SJSA1 (cell line): Measurements from ENCODE around the gene POMGNT1. TPM values are rescaled to one million over a fixed set of nuclear protein-coding genes. Genes with fewer than 3 reads are reported as not detected.
"Not testable (repeated sequence)": the region's sequence is repeated elsewhere in the genome, so short reads cannot be mapped to it uniquely, and the experiment has no call there.

Experiments used
- DNase-seq, 2 experiments: peaks; one replicate each; pipeline ENCODE4 v3.0.0-alpha.2; 2015 to 2020; ENCODE audit warnings: low spot score in 2 of 2, low read depth in 1 of 2
- H3K27ac ChIP-seq: fragments of 250-450 bp; sonication (Bioruptor Pico); 2 replicates; pipeline ENCODE4 v1.5.1; 2020; ENCODE audit warnings: mild to moderate bottlenecking, moderate library complexity
- H3K27me3 ChIP-seq: fragments of 250-450 bp; sonication (Bioruptor Pico); replicated peaks from 2 replicates; pipeline ENCODE4 v1.5.1; 2020; ENCODE audit warnings: mild to moderate bottlenecking, moderate library complexity
- H3K36me3 ChIP-seq: fragments of 250-450 bp; sonication (Bioruptor Pico); 2 replicates; pipeline ENCODE4 v1.5.1; 2020; ENCODE audit warnings: mild to moderate bottlenecking
- H3K4me1 ChIP-seq: fragments of 250-450 bp; sonication (Bioruptor Pico); replicated peaks from 2 replicates; pipeline ENCODE4 v1.6.1; 2021; ENCODE audit warnings: mild to moderate bottlenecking
- H3K4me3 ChIP-seq: fragments of 250-450 bp; sonication (Bioruptor Pico); 2 replicates; pipeline ENCODE4 v1.5.1; 2020; ENCODE audit warnings: mild to moderate bottlenecking
- H3K9me3 ChIP-seq: fragments of 250-450 bp; sonication (Bioruptor Pico); replicated peaks from 2 replicates; pipeline ENCODE4 v1.5.1; 2020; ENCODE audit warnings: mild to moderate bottlenecking
- total RNA-seq: library from RNA; depleted of rRNA; stranded (reverse); fragments of >200 nt; shearing (Covaris generic); gene quantifications from 2 replicates; pipeline ENCODE4 v1.2.3, GENCODE V29; 2014

POMGNT1 gene
- total RNA-seq, 1 experiment from 2014 or later: 106 TPM

DNA sequence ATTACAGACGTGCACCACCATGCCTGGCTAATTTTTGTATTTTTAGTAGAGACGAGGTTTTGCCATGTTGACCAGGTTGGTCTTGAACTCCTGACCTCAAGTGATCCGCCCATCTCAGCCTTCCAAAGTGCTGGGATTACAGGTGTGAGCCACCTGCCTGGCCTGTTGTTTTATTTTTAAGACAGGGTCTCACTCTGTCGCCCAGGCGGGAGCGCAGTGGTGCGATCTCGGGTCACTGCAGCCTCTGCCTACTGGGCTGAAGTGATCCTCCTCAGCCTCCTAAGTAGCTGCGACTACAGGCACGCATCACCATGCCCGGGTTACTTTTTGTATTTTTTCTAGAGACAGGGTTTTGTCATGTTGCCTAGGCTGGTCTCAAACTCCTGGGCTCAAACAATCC lies 24.8 kb upstream of the POMGNT1 start:
- not testable (repeated sequence) for DNase-seq, H3K9me3 ChIP-seq, H3K4me3 ChIP-seq, H3K27ac ChIP-seq, H3K4me1 ChIP-seq, H3K27me3 ChIP-seq, H3K36me3 ChIP-seq

DNA sequence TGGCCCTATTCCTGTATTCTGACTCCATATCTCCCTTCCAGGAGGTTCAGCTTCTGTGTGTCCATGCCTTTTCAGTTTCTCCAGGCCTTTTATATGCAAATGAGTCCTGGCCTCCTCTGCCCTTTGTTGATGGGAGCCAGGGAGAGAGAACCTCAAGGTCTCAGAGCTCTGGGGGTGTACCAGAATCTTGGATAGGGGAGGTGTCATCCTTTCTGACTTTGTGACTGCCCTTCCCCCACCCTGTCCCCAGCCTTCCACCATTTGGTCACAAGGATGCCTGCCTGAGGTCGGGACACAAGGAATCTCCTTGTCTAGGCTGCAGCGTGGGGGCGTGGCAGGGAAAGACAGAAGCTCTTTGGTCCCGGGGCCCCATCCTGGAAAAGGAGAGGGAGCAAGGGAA lies 23.5 kb upstream of the POMGNT1 start:
- H3K36me3 ChIP-seq: no peaks in the 10 kb centered on the region
- H3K27me3 ChIP-seq: no peaks in the 10 kb centered on the region
- H3K4me1 ChIP-seq: 0 out of 2 replicates have a peak, but pooled peaks cover 7% of the 10 kb centered on the region
- no peak overlapping the region for H3K27ac ChIP-seq
- DNase-seq: no peak
- H3K4me3 ChIP-seq: no peak overlapping the region
- no peaks in the 10 kb centered on the region for H3K9me3 ChIP-seq

DNA sequence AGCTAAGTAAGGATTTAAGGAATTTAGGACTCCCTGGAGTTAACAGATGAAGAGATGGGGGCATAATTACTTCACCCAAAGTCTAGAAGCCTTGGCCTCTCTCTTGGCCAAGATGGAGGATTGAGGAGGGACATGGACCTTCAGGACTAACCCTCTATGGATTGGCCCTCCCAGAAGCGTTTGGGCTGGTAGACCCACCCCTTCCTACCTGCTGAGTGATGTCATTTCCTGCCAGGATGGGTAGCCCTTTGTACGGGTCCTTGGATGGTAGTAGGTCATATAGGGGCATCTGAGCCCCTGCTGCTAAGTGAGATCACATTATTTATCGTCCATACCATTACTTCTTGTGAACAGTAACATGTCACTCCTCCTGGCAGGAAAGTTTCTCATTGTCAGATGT lies 22.6 kb upstream of the POMGNT1 start:
- no peak overlapping the region for H3K4me3 ChIP-seq
- no peaks in the 10 kb centered on the region for H3K36me3 ChIP-seq
- H3K27ac ChIP-seq: no peak overlapping the region
- no peaks in the 10 kb centered on the region for H3K9me3 ChIP-seq
- no peak for DNase-seq
- 0 out of 2 replicates have a peak, but pooled peaks cover 7% of the 10 kb centered on the region for H3K4me1 ChIP-seq
- H3K27me3 ChIP-seq: no peaks in the 10 kb centered on the region

DNA sequence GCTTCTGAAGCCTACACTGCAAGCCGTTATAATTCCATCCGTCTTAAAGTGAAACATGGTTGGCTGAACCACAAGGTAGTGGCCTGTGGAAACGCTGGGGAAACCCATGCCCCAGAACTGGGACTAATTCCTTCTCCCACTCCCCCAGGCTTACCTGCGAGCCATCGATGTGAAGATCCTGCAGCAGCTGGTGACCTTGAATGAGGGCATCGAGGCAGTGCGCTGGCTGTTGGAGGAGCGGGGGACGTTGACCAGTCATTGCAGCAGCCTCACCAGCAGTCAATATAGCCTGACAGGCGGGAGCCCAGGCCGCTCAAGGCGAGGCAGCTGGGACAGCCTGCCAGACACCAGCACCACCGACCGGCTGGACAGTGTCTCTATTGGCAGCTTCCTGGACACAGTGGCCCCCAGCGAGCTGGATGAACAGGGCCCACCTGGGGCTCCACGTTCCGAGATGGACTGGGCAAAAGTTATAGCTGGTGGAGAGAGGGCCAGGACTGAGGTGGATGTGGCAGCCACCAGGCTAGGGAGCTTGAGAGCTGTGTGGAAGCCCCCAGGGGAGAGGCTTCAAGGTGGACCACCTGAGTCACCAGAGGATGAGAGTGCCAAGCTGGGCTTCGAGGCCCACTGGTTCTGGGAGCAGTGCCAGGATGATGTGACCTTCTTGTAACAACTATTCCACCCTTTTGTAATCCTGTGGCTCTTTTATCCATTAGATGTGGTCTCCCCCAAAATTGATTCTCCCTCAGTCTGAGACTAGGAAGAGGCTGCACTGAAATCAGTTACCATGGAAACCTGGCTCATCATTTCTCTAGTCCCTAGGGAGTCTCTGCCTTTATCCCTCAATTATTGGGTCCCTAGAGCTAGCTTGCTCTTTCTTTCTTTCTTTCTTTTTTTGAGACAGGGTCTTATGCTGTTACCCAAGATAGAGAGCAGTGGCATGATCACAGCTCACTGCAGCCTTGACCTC lies 21.6 kb upstream of the POMGNT1 start:
- H3K27ac ChIP-seq: no peak overlapping the region
- no peaks in the 10 kb centered on the region for H3K36me3 ChIP-seq
- DNase-seq: no peak
- H3K9me3 ChIP-seq: no peaks in the 10 kb centered on the region
- no peaks in the 10 kb centered on the region for H3K27me3 ChIP-seq
- H3K4me1 ChIP-seq: 0 out of 2 replicates have a peak, but pooled peaks cover 7% of the 10 kb centered on the region
- H3K4me3 ChIP-seq: no peak overlapping the region

DNA sequence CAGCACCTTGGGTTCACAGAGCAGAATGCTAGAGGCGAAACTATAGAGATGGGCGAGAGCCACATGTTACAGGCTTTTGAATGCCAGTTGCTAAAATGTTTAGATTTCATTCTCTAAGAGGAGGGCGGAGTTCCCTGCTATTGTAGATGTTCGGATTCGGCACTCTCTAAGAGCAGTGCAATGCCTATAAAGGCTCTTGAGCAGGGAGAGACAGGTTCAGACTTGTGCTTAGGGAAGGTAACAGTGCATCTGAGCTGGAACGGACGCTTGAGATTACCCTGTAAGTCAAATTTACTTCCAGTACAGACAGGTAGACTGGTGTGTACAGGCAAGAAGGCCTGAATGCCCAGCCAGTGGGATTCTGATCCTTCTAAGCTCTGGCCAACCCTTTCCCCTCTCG lies 20.2 kb upstream of the POMGNT1 start:
- no peaks in the 10 kb centered on the region for H3K27me3 ChIP-seq
- no peak overlapping the region for H3K27ac ChIP-seq

DNA sequence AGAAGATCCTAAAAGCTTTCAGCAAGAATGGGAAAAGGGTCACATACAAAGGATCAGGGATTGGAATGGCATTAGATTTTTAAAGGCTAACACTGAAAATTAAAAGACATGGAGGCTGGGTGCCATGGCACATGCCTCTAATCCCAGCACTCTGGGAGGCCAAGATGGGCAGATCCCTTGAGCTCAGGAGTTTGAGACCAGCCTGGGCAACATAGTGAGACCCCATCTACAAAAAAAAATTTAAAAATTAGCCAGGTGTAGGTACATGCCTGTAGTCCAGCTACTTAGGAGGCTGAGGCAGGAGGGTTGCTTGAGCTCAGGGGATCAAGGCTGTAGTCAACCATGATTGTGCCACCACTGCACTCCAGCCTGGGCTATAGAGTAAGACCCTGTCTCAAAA lies 17.3 kb upstream of the POMGNT1 start:
- Histone ChIP-seq H3K4me3 (no peak overlapping the region), H3K9me3 (no peaks in the 10 kb centered on the region), H3K27me3 (no peaks in the 10 kb centered on the region), H3K27ac (no peak overlapping the region), H3K4me1 (0 out of 2 replicates have a peak, but pooled peaks cover 4% of the 10 kb centered on the region), H3K36me3 (no peaks in the 10 kb centered on the region)
- no peak for DNase-seq

More for the DNA sequence above, 20.2 kb upstream of the POMGNT1 start:
- H3K4me3 ChIP-seq: no peak overlapping the region
- H3K9me3 ChIP-seq: no peaks in the 10 kb centered on the region
- H3K4me1 ChIP-seq: 0 out of 2 replicates have a peak, but pooled peaks cover 4% of the 10 kb centered on the region
- no peak for DNase-seq
- H3K36me3 ChIP-seq: no peaks in the 10 kb centered on the region

DNA sequence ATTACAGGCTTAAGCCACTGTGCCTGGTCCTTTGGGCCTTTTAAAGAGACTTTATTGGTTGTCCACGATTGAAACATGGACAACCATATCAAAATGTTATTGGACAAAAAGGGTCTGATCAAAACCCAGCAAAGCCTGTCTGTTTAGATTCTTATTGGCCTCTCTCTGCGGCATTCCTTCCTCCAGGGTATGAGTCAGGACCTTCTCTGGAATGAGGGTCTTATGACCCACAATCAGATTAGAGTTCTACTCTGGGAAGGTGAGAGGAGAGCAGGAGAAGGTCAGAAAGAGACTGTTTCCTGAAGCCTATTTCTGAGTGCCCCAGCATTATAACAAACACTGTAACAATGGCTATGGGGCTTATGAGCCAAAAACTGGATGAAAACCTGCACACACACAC lies 12.8 kb upstream of the POMGNT1 start:
- Histone ChIP-seq H3K4me3 (no peak overlapping the region), H3K27ac (no peak overlapping the region), H3K36me3 (no peaks in the 10 kb centered on the region), H3K9me3 (no peaks in the 10 kb centered on the region), H3K27me3 (no peaks in the 10 kb centered on the region), H3K4me1 (no peaks in the 10 kb centered on the region)
- DNase-seq: no peak

DNA sequence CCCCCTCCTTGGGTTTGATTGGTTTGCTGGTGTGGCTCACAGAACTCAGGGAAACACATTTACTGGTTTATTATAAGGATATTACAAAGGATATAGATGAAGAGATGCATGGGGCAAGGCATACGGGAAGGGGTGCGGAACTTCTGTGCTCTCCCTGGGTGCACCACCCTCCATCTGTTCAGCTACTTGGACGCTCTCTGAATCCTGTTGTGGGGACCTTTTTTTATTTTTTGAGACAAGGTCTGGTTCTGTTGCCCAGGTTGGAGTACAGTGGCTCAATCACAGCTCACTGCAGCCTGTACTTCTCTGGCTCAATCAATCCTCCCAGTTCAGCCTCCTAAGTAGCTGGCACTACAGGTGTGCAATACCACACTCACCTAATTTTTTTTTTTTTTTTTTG lies 12.3 kb upstream of the POMGNT1 start:
- DNase-seq: no peak
- H3K27ac ChIP-seq: no peak overlapping the region
- no peaks in the 10 kb centered on the region for H3K27me3 ChIP-seq
- no peaks in the 10 kb centered on the region for H3K9me3 ChIP-seq
- no peaks in the 10 kb centered on the region for H3K36me3 ChIP-seq
- H3K4me1 ChIP-seq: no peaks in the 10 kb centered on the region
- H3K4me3 ChIP-seq: no peak overlapping the region

DNA sequence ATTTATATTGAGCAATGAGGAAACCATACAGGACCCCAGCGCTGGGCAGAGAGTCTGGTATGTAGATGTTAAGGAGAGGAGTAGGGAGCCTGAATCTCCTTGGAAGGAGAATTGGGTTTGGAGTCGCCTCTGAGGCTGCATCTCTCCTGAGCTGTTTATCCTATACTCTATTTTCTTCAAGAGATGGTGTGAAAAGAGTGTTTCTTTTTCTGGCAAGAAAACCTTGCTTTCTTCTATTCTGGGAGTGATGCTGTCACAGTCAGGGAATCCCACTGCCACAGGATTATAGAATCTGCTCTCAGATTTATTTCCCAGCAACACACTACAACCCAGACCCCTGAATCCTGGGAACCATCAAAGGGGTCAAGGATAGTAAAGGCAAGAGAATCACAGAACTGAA lies 8.2 kb upstream of the POMGNT1 start:
- H3K4me3 ChIP-seq: no peak overlapping the region
- H3K27me3 ChIP-seq: no peaks in the 10 kb centered on the region
- no peak for DNase-seq
- H3K9me3 ChIP-seq: no peaks in the 10 kb centered on the region
- peaks cover 10% of the 10 kb centered on the region for H3K4me1 ChIP-seq
- no peaks in the 10 kb centered on the region for H3K36me3 ChIP-seq
- no peak overlapping the region for H3K27ac ChIP-seq

DNA sequence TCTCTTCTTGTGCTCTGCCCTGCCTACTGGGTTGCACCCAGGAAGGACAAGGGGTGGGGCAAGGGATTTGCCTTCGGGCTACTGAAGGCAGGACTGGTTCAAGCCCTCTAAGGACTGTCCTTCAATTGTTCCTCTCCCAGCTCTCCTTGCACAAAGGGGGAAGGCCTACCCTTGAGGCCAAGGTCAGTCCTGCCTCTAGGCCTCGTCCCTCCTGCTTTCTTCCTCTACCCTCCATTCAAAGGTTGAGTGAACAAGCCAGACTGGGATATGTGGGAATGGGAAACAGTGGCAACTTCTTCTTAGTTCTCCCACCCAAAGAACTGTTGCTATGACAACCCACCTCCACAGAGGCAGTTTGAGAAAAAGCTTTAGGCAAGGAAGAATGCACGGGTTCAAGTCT lies 7.6 kb upstream of the POMGNT1 start:
- Histone ChIP-seq H3K27ac (no peak overlapping the region), H3K4me3 (no peak overlapping the region), H3K4me1 (peaks cover 10% of the 10 kb centered on the region), H3K27me3 (no peaks in the 10 kb centered on the region), H3K36me3 (no peaks in the 10 kb centered on the region), H3K9me3 (no peaks in the 10 kb centered on the region)
- DNase-seq: no peak

DNA sequence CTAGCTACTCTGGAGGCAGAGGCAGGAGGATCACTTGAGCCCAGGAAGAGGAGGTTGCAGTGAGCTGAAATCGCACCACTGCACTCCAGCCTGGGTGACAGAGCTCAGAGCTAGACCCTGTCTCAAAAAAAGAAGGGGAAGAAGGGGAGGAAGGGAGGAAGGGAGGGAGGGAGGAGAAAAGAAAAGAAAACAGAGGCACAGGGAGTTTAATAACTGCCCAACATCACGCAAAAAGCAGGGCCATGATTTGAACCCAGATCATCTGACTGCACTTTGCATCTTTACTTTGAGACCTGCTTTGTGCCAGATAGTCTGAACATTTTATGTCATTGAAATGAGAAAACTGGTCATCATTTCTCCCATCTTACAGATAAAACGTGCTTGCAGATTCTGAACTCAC lies 6.9 kb upstream of the POMGNT1 start:
- no peaks in the 10 kb centered on the region for H3K36me3 ChIP-seq
- H3K27me3 ChIP-seq: no peaks in the 10 kb centered on the region
- DNase-seq: no peak

DNA sequence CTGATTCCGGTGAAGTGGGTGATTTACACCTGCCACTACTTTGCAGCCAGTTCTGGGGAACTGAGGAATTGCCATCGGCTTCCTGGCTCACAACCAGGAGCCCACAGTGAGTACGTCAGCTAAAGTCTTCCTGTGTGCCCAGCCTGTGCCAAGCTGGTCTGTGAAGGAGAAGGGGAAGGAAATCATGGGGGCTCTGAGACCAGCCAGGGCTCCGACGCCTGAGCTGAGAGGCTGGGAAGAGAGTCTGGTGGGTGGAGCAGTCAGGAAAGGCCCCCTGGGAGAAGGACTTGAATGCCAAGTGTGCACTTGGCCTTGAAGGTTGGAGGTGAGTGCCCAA lies 6.1 kb upstream of the POMGNT1 start:
- no peak for DNase-seq
- no peak overlapping the region for H3K4me3 ChIP-seq

More for the DNA sequence above, 6.9 kb upstream of the POMGNT1 start:
- Histone ChIP-seq H3K27ac (no peak overlapping the region), H3K4me1 (peaks cover 10% of the 10 kb centered on the region), H3K9me3 (no peaks in the 10 kb centered on the region), H3K4me3 (no peak overlapping the region)

DNA sequence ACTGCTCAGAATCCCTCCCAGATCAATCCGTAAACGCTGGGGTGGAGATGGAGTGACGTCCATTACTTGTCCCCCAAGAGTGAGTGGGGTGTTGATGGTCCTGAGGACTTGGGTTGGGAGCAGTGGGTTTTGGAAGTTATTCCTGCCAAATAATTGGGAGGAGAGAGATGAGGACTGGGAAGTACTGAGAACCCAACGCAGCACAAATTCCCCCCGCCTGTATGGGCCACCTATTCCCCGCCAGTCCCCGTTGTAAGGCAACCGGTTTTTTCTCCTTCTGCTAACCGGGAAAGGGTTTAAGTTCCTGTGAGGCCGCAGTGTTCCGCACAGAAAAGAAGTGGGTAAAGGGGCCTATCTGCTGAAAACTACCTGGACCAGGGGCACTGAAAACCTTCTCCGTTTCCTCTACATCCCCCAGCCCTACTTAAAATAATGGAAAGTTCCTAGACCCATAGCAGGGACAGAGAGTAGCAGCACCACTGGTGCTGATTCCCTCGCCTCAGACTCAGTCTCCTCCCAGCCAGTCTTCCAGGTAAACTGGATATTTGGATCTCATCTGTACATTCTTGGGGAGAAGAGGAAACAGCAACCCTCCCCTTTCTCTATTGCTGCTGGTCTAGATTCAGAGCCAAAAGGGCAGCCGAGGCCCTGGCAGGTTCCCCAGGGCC lies 5.6 kb upstream of the POMGNT1 start:
- peaks cover 15% of the 10 kb centered on the region for H3K4me1 ChIP-seq
- no peaks in the 10 kb centered on the region for H3K27me3 ChIP-seq
- peak overlapping the region; percentile 51 for H3K4me3 ChIP-seq
- no peak overlapping the region for H3K27ac ChIP-seq
- DNase-seq: no peak
- H3K36me3 ChIP-seq: no peaks in the 10 kb centered on the region
- H3K9me3 ChIP-seq: no peaks in the 10 kb centered on the region

More for the DNA sequence above, 6.1 kb upstream of the POMGNT1 start:
- Histone ChIP-seq H3K36me3 (no peaks in the 10 kb centered on the region), H3K27ac (no peak overlapping the region), H3K27me3 (no peaks in the 10 kb centered on the region), H3K4me1 (peaks cover 10% of the 10 kb centered on the region), H3K9me3 (no peaks in the 10 kb centered on the region)

DNA sequence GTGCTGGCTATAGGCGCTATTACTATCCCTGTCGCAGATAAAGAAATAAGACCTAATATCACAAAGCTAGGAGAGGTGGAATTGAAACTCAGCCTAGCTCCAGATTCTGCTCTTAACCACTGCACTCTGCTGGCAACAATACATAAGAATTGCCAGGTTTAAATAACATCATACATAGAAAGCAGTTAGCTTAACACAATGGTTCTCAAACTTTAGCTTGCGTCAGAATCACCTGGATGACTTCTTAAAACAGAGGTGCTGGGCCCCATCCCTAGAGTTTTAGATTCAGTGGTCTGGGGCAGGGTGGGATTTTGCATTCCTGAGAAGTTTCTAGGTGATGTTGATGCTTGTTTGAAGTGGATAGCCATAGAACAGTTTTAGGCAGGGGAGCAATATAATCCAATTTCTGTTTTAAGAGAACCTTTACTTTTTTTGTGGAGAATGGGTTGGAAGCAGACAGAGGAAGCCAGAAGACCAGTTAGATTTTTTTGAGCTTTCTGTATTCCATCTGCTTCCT lies 1.1 kb upstream of the POMGNT1 start:
- Histone ChIP-seq H3K27ac (no peak overlapping the region), H3K4me3 (peak overlapping the region; percentile 86)

More for the DNA sequence above, 1.1 kb upstream of the POMGNT1 start:
- no peaks in the 10 kb centered on the region for H3K27me3 ChIP-seq
- H3K4me1 ChIP-seq: peaks cover 29% of the 10 kb centered on the region
- H3K36me3 ChIP-seq: peaks cover 21% of the 10 kb centered on the region; the same call in 1 of the 2 replicates
- no peak for DNase-seq
- H3K9me3 ChIP-seq: no peaks in the 10 kb centered on the region
